ENCODE measurements around the gene TSEN15.
A peak's percentile ranks its signal among the peaks of the same experiment; 100 is the strongest.
"Not testable (repeated sequence)": the region's sequence is repeated elsewhere in the genome, so short reads cannot be mapped to it uniquely, and the experiment has no call there.

Gene TSEN15

GRCh38 chr1:184031409-184032107 lies 20.0 kb upstream of the TSEN15 start:
- DNase-seq = no peak

DNA sequence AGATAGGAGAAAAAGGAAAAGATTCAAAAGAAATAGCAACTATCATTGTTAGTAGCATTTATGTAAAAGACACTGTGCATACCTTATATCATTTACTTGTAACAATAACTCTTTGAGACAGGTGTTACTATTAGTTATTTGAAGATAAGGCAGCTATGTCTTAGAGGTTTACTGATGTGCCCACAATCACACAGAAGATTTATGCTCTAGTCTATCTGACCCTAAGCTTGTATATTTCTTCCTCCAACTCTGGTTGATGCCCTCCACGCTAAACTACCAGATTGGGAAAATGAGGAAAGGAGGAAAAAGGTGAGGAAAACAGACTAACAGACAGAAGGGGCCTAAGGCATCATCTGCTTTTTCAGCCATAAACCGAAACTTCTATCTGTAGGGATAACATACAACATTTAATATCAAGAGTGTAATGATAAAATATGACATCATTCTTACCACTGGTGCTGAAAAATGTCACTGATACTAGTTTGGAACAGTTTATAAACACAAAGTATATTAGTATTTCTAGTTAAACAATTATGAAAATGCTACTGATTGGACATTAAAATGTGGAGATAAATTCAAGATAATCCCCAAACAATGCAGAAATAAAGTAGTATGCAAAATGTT lies 19.1 kb upstream of the TSEN15 start:
- DNase-seq = no peak

DNA sequence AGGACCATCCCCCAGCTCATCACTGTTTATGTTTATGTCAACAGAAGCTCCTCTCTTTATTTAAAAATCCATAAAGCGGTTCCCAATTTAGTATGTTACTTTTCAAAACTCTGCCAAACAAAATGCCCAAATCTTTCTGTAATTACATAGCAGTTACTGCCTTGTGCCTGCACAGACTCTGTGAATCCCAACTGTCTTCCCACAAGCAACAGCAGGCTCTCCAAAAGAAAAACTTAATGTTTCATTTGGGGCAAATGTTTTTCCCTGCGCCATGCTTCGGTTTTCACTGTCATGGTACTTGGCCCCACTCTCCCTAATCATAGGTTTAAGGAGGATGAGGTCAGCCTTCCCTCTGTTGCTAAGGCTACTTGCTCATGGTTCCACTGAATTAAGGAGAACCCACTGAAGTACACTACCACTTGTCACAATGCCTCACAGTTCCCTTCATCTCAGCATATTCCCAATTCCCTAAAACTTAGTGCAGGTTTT lies 18.6 kb upstream of the TSEN15 start:
- DNase-seq = no peak

DNA sequence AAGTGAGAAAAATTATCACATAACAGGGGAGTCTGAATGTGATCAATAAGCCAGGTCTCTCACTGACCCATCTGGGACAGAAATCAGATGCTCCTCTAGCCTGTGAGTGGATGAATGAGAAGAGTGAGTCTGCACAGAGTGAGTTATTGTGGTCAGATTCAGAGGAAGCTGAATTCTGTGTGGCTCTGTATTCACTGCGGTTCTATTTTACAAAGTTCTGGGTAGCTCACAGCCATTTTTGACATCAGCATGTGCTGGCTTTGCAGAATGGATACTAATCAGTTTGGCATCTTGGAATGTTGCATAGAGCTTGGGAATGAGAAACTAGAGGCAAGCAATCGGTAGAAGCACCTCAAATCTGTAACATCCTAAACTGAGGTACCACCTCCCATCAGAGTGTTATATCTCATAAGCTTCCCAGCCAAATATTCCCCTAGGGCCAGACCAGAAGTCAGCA lies 17.8 kb upstream of the TSEN15 start:
- no peak for DNase-seq

GRCh38 chr1:184034761-184035379 lies 16.7 kb upstream of the TSEN15 start:
- no peak for DNase-seq

- DNase-seq = no peak
Measured at GRCh38 chr1:184035719-184036516, 15.6 kb upstream of the TSEN15 start.

- peak; percentile 48 to 72 for DNase-seq
Measured at GRCh38 chr1:184036517-184036949, 15.0 kb upstream of the TSEN15 start.

GRCh38 chr1:184037849-184038591 lies 13.5 kb upstream of the TSEN15 start:
- DNase-seq = no peak

- peak; percentile 68 to 92 for DNase-seq
Measured at GRCh38 chr1:184039126-184039525, 12.4 kb upstream of the TSEN15 start.

DNA sequence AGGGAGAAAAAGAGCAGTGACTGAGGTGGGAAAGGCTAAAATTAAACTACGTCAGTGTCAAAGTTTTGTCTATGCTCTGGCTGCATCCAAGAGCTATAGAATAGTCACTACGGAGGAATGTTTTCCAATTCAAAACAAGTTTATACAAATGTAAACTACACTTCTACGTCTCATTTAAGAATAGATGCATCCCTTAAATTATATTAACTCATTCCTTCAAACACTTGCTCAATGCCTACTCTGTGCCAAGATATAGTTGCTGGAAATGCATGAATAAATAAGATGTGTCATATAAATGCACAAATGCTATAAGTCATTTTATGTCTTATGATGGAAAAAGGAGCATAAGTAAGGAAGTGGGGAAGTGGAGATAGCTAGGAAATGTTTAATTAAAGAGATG lies 9.8 kb upstream of the TSEN15 start:
- no peak for DNase-seq

GRCh38 chr1:184043315-184043714 lies 8.2 kb upstream of the TSEN15 start:
- DNase-seq = not testable (repeated sequence)

GRCh38 chr1:184044603-184045376 lies 6.7 kb upstream of the TSEN15 start:
- no peak for DNase-seq

DNA sequence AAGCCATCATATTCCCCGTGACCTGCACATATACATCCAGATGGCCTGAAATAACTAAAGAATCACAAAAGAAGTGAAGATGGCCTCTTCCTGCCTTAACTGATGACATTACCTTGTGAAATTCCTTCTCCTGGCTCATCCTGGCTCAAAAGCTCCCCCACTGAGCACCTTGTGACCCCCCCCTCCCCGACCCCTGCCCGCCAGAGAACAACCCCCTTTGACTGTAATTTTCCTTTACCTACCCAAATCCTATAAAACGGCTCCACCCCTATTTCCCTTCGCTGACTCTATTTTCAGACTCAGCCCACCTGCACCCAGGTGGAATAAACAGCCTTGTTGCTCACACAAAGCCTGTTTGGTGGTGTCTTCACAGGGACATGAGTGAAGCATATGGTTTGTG lies 4.0 kb upstream of the TSEN15 start:
- DNase-seq = not testable (repeated sequence)

GRCh38 chr1:184048561-184049240 lies 2.8 kb upstream of the TSEN15 start:
- no peak for DNase-seq

GRCh38 chr1:184049291-184049690 lies 2.2 kb upstream of the TSEN15 start:
- DNase-seq = no peak

DNA sequence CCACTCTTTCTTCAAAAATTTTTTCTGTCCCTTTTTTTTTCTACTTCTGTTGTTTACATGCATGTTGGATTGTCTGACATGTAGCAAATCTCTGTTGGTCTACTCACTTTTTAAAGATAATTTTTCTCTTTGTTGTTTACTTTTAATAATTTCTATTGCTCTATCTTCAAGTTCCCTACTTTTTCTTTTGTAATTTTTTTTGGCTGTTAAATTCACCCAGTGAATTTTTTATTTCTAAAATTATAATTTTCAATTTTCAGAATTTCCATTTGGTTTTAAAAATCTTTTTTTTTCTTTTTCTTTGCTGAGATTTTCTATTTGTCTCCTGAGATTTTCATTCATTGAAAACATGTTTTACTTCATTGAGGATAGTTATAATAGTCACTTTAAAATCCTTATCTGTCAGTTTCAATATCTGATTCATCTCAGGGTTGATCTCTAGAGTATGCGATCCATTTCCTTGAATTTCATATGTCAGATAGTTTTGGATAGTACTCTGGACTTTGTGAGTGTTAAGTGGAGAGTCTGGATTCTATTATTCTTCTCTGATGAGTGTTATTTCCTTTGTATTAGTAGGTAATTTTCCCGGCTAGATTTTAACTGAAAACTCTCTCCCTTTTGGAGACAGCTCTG lies 1.6 kb upstream of the TSEN15 start:
- no peak for DNase-seq

GRCh38 chr1:184050636-184051035 lies 894 bp upstream of the TSEN15 start:
- DNase-seq = no peak

DNA sequence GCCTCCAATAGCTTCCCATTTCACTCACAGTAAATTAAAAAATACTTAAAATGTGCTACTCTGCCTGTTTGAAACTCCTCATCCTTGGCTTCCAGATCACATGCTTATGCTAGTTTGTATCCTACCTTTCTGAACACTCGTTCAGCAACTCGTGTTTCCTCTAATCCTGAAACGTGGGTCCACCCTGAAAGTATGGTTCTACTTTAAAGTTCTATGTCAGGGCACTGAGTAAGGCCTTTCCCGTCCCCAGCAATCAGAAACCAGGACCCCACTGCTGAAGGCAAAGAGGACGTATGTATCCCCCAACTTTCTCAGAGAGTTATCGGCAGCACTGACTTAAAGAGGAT lies 419 bp upstream of the TSEN15 start:
- DNase-seq = no peak

DNA sequence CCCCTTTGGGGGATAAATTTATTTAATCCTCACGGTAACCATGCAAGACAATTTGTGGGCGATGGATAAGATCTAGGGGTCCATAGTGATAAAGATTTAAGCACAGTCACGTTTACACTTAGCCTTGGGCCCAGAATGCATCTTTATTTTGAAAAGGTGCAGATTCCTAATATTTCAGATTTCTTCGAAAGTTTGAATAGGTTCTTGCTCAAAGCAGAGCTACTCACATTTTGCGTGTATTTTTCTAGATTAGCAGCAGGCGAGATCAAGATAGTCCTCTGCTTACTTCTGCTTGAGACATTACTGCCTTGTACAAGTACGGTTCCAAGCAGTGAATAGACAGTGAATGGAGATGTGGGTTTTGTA lies 647 bp downstream of the TSEN15 start:
- DNase-seq = no peak

GRCh38 chr1:184052750-184053149 lies 1.2 kb downstream of the TSEN15 start:
- DNase-seq = no peak

DNA sequence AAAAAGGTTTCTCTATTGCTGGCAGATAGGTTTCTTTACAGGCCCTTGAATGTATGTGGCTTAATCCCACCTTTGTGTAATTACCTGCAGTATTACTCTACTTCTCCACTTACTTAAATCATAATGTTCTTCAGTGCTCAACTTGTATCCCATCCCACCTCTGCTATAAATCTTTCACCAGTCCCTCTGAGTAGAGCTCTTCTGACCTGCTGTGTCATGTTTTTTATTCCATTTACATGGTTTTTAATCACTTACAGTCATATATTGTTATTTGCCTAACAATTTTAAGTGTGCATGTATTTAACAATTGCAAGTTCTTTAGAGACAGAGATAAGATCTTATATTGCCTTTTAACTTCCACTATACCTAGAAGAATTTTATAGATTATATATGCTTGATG lies 2.4 kb downstream of the TSEN15 start:
- no peak for DNase-seq

All from NCI-H524 (cell line).